Tibial nerve (tissue), 4 donors: ENCODE measurements around the gene TPM3.

Experiments used
- CTCF ChIP-seq, 5 experiments: fragments of 200-600 bp in 3 of 5; fragments of 450-650 bp in 2 of 5; sonication (generic) in 3 of 5; IDR thresholded peaks; one replicate each; pipeline ENCODE4 v1.5.1; 2016 to 2019; ENCODE audit warnings: antibody characterized with exemption in 5 of 5, mild to moderate bottlenecking in 3 of 5, moderate library complexity in 2 of 5
- EP300 ChIP-seq, 2 donors: sonication (generic); formaldehyde crosslinking; IDR thresholded peaks; one replicate each; pipeline ENCODE4 v1.6.1; 2017; ENCODE audit warnings: antibody characterized with exemption in 2 of 2, mild to moderate bottlenecking in 1 of 2
- POLR2A ChIP-seq, 2 donors: fragments of 450-650 bp; IDR thresholded peaks; one replicate each; pipeline ENCODE4 v1.6.1; 2017; ENCODE audit warnings: antibody characterized with exemption in 2 of 2, mild to moderate bottlenecking in 2 of 2, moderate library complexity in 2 of 2

GRCh38 chr1:154174654-154175053, 17.2 kb downstream of the TPM3 start:
- no peak for TF ChIP-seq CTCF (IDR thresholded peaks at IDR 0.05)
- TF ChIP-seq POLR2A (IDR thresholded peaks at IDR 0.05) = no peak
- no peak for TF ChIP-seq EP300 (IDR thresholded peaks at IDR 0.05)
